Activated CD4-positive, alpha-beta T cell treated with anti-CD3 and anti-CD28 coated beads, Interleukin-2, amount 50 U/mL, for 24 hours (primary cell): Measurements from ENCODE around the gene TMEM9.

Source experiments
- DNase-seq, 2 donors: peaks; one replicate each; pipeline ENCODE4 v3.0.0-alpha.2; 2020; ENCODE audit warnings: low read depth in 1 of 2, low spot score in 1 of 2

TMEM9 gene

DNA sequence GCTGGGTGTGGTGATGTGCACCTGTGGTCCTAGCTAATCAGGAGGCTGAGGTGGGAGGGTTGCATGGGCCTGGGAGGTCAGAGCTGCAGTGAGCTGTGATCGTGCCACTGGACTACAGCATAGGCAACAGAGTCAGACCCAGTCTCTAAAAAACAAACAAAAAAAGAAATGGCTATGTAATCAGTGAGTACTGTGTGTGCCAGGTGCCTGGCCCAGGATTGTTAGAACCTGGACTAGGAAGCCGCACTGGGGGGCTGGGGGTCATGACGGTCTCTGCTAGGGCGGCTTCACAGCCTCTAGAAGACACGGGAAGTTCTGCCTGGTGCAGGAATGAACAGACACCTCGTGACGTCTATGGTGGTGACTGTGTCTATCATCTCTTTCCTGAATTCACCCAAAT lies 8.5 kb downstream of the TMEM9 start:
- DNase-seq = no peak

DNA sequence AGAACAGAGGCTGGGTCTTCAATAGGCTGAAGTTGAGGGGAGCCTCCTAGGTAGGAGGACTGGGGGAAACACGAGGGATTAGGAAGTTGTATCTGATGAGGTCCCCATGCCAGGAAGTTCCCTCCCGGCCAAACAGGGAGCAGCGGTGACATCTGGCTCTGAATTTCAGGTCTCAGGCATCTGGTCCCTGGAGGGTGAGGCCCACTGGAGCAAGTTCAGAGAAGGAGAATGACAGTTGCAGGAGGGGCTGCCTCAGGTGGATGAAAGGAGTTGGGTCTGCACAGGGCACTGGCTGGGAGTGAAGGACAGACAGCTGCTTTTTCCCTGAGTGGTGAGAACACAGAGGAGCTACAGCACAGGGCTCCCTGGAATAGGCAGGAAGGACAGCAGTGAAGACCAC lies 9.1 kb downstream of the TMEM9 start:
- no peak for DNase-seq

DNA sequence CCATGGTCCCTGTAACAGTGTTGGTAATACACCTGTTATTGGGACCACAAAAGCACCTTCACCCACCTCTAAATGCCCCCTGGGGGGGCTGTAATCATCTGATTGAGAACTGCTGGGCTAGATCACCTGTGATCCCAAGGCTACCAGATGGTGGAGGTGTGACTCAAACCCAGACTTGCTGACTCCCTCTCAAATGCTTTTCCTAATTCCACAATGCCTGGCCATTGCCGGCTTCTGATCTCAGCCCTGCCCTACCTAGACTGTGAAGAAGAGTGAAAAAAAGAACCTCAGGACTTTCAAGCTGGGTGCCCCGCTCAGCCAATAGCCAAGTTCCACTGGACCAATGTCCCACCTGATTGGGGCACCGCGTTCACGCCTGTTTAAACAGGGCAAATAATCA lies 9.6 kb downstream of the TMEM9 start:
- DNase-seq = no peak

DNA sequence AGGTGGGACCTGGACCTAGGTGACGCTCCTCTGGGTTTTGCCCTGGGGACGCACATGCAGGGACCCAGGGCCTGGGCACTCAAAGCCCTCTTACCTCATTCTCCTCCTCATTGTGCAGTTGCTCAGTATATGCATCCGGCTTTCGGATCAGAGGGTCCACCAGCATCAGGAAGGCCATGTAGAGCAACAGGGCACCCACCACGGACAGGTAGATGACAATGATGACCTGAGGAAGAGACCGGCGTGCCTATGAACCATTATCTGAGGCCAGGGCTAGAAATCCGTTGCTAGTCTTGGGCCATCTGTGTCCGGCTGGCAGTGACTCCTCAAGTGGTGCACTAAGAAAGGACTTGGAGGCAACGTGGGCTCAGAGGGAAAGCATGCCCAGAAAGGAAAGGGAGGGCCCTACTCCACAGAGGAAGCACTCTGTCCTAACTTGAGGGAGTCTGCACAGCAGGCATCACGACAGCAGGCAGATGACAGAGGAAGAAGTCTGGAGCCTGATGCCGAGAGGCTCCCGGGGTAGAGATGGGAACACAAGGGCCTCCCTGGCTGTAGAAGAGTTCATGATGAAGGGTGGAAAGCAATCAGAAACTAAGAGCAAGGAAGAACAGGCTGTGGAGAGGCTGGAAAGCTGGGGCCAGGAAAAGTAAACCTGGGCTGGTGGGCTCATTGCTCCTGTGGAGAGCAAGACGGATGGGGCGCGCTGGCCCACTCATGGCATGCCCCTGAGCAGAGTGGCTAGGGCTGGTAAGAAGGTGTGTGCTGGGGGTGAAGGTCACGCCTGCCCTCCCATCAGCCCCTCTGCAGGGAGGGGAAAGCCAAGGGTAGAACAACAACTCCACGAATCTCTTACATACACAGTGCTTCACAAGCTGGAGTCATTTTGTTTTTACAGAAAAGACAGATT lies 10.3 kb downstream of the TMEM9 start:
- DNase-seq = no peak

DNA sequence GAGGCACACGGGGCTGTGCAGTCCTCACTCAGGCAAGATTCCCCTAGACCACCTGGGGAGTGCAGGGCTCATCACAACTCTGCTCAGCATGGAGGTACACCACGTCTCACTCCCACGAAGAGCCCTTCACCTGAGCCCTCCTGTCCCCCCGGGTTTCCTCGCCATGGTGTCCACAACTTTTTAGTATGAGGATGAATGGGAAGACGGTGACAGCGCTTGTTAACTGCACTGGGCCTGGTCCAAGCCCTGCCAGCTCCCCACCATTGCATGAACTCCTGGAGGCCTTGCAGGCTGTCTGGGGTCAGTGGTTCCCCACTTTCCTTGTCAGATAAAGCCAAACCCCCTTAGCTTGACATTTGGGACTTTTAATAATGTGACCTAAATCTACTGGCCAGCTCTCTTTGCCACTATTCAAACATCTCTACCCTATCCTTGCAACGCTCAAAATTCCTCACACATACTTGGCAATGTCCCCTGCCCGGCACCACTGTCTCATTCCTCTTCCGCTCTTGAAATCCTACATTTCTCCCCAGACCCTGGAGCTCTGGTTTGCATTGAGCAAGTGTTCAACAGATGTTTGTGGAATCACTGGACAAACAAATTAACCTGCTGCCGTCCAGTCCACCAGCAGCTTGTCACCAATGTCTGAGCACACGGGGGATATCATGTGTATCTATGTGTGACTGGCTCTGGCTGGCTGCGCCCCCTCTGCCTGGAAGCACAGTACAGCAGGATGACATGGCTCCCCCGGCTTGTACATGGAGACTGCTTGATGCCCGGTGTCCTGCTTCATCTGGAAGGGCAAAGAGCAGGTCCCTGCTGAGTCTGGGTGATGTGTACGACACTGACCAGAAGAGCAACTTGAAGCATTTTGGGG lies 11.2 kb downstream of the TMEM9 start:
- DNase-seq = no peak

DNA sequence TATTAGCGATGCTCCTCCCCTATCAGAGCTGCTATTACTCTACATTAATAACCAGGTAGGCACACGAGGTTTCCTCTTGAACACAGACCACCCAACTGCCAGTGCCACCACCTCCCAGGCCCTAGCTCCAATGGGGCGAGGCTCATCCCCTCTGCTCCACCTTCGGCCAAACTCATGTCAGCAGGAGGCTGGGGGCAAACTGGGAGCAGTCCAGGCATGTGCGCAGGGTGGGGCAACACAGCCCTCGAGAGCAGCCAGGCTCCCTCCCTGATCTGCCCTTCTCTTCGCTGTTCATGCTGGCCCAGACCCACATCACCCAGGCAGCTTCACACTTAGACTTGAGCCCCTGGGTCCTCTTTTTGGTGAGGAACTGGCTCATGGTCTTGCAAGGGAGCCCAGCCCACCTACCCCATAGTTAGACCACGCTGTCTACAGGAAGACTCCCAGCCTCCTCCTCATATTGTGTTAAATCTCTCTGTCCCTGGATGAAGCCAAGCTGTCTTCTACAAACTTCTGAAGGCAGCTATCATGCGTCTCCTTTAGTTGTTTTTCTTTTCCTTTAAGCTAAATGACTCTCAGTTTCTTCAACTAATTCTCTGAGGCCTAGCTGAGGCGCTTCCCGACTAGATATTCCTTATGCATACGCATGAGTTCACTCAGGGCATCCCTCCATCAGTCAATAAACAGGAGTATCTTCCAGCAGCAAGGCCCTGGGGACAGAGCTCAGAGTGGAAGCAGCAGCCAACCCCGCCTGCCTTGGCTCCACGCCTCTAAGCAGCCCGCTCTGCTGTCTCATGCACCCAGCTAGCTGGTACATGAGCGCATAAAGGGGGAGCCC lies 12.0 kb downstream of the TMEM9 start:
- DNase-seq = no peak

DNA sequence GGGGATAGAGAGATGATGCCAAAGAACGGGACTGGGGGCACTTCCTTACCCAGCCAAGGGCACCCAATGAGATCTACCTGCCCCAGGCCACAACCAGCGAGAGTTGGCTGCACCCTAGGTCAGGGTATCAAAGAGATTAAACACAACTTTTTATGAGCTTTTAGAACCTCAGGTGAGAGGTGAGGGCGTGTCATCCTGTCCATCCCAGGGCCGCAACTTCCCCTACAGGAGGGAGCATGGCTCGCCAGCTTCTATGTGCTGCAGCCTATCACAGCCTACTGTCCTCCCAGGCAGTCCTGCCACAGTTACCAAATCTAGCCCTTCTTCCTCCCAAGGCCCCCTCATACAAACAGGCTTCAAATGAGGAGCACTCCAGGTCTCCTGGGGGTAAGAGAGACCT lies 12.9 kb downstream of the TMEM9 start:
- no peak for DNase-seq

DNA sequence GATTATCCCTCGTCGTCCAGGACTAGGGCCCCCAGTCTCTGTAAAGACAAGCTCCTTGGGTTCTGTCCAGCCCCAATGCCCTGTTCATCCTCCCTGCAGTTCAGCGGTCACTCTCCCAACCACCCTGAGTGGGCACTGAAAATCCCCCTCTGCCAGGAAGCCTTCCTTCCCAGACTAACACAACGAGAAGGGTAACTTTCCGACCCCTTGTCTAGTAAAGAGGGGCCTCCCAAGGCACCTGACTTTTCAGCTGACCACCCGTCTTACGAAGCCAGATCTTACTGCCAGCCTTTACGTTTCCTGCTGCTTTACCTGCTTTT lies 13.4 kb downstream of the TMEM9 start:
- no peak for DNase-seq

DNA sequence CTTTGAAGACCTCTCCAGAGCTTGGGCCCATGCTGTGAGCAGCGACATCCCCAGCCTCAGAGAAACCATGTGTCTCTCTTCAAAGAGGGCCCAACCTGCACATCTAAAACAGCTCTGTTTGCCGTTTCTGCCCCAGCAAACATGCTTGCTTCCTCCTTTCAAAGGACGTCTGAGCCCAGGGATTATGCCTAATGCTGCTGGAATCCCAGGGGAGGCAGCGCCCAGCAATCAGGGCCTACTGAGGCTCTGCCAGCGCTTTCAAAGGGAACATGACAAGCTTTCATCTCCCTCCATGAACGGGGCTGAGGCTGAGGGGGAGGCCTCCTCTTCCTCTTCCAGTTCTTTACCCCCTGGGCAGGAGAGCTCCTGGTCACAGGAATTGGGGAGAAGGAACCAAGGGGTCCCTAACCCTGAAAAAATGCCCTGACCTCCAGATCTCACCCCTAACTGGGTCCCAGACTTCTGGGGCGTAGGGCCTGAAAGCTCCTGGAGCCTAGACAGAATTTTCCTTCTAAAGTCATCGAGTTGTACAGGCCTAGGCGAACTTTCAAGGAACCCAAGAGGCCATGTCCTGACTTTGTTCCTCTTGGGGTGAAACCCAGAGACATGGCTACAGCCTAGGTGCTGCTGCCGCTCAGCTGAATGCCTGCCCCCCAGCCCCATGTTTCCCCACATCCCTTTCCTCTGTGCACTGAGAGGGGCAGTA lies 13.9 kb downstream of the TMEM9 start:
- no peak for DNase-seq

DNA sequence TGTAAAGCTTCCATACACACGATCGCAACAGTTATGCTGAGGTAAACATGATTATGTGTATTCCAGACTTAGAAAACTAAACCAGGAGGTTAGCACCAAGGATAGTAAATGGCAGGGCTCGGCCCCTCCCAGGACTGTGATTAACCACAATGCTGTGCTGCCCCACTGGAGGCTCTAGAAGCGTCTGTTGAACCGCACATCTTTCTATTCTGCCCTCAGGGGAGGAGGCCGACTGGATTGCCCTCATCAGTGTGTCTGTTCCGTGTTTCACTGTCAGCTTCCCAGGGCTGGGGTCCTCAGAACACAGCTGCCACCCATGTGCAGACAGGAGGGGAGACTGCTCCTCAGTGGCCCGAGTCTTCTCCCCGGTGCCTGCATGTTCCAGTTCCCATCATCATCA lies 14.5 kb downstream of the TMEM9 start:
- no peak for DNase-seq

DNA sequence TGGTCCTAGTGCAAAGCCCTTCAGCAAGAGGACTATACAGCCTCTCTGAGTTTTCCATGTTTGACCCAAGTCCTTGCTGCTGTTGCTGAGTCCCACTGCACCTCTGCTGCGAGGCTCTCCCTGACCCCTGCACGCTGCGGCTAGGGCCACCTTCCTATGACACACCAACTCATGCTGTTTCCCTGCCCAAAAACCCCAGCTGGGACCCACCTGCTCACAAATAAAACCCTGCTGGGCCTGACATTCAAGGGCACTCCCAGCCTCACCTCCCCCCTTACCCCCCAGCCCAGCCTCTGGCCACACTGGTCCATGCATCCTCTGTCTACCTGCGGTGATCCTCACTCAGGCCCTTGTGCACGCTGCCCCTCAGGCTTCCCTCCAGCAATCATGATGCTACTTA lies 15.0 kb downstream of the TMEM9 start:
- no peak for DNase-seq

DNA sequence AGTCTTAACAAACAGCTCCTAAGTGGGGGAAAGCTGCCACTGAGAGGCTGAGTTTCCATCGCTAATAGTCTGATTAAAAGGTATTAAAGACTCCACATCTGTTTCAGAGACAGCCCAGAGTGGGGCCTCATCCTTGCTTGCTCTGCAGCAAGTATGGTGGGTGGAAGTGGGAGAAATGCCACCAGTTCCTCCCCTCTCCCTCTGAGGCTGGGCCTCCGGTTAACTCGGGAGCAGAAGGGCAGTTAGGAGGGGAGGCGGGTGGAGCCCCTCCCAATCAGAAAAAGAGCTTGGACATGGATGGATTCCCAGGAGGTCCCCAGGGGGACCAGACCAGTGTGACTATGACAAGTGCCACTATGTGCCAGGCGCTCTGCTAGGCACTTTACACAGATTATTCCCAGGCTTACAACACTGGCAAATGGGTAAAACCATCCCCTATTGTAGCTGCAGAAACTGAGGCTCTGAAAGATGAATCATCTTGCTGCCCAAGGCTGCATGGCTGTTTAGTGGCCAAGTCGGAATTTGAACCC lies 15.9 kb downstream of the TMEM9 start:
- no peak for DNase-seq

DNA sequence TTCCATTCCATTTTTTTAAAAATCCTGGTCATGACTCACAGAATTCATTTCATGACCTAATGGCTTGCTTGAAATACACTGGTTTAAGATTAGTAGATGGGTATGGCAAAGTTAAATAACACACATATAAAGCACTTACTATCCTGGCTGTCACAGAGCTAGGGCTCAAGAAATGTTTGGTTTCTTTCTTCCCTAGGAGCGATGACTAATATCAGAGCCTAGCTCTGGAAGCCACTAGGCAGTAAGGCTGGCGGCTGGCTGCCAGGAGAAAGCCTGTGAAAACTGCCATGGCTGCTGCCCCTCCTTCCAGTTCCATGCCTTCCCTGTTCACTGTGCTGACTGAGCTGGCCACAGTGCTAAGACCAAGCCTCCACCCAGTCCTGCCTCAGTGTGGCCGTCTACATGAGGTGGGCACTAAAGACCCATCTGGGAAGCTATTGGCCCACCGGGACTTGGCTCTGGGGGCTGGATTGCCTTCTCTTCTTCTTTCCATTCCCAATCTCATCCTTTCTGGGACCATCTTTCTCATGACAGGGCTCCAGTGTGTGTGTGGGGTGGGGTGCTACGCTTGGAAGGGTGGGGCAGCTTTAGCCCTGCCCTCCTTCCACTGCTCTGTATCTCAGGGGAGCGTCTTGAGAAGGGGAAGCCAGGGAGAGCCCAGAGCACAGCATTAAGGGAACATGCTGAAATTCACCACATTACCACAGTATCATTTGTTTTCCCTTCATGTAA lies 16.5 kb downstream of the TMEM9 start:
- DNase-seq = no peak

DNA sequence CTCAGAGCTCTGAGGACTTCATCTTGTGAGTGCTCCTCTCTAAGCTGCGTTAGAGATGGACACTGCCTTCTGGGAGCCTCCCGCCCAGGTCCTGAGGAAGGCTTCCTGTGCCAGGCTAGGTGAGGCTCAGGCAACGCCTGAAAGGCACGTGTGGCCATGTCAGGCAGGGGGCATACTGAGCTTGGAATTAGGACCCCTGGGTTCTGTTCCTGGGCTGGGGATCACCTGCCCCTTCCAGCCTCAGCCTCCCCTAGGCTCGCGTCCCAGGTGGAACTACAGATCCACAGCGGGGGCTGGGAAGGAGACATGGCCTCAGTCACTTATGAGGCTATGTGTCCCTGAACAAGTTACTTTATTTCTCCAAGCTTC lies 17.3 kb downstream of the TMEM9 start:
- DNase-seq = no peak

DNA sequence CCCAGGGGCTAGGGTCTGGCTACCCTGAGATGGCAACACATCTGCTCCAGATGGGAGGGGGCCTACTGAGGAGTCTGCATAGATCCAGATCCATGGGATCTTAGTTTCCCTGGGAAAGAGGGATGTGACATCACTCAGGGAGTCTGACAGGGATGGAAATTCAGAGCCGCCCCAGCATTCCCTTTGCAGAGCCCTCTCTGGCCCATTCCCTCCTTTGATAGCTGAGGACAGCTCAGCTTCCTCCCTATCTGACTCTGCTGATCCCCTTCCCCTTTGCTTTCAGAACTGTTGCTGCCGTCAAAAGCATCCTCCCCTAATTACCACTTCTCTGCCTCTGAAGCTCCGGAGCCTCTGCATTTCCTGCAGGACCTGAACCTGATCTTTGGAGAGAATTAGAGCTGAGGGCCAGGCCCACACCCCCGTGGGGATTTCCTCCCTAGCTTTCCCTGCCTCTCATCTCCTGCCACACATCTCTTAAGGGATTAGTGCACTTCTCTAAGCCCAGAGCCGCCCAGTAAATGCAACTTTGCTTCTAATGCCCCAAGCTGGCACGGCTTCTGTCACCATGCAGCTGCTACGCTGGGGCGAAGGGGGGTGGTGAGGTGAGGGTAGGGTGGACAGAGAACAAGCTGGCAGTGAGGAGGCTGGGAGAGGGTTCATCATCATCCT lies 17.8 kb downstream of the TMEM9 start:
- DNase-seq = no peak

DNA sequence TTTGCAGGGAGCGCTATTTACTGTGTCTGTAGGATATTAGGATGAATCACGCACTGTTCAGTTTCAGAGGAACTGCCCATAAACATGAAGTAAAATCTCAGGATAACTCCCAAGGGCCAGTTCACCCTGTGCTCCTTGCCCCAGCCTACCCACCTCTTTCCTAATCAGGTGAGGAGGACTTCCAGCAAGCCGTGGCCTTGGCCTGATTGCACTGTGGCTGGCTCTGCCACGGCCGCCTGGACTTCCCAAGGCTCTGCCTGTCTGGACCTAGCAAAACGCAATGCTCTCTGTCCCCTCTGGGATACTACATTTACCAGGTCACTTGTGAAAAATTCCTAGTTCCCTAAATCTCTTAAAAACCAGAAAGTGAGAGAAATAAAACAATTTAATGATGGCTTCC lies 19.9 kb downstream of the TMEM9 start:
- no peak for DNase-seq

DNA sequence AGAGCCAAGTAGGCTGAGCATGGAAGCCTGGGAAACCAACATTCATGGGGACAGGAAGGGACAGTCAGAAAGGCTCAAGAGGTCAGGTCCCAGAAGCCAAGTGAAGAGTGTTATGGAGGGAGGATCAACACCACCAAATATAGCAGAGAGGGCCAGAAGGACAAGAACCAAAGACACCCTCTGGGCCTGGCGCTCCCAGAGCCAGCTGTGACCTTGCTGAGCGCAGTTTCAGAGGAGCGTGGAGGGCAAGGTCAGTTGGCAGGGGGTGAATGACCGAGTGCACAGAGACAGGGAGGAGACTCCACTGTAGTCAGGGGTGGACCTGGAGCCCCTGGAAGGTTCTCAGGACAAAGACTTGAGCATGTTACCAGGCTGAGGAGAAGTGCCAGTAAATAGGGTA lies 22.9 kb downstream of the TMEM9 start:
- DNase-seq = no peak

DNA sequence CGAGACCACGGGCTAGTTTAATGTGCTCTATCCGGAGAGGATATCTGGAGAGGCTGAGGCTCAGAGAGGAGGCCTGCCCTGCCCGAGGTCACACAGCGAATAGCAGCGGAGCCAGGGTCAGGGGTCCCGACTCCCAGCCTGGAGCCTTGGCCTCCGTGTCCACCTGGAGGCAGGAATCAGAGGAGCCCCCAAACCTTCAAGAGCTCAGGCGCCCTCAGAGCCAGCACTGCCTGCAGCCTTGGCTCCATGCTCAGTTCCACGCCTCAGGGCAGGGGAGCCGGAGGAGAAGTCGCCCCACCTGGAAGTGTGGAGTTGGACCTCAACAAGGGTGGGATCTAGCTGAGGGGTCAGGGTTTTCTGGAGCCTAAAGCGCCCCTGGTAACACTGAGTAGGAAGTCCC lies 25.3 kb downstream of the TMEM9 start:
- DNase-seq = no peak

DNA sequence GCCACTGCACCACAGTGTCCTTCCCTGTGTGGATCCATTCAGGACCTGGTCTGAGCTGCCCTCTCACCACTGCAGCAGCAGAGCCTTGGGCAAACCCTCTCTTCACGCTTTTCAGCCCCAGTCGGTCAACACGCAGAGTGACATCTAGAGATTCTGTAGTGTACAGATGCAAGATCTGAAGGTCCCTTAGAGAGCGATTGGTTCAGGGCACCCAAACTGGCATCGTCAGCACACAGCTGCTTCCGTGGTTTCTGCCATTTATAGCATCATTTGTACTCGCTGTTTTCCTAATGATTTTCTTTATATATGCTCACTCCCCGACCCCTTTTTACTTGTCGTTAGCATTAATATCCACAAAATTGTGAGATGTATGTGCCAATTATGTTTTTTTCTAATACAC lies 25.8 kb downstream of the TMEM9 start:
- DNase-seq = no peak
